H1 (cell line): ENCODE data around the gene IL18R1. TPM values are rescaled to one million over a fixed set of nuclear protein-coding genes. Genes with fewer than 3 reads are reported as not detected.

ENCODE experiments used
- CTCF ChIA-PET: fragments of 300-600 bp; sonication (Branson Sonifier 250); formaldehyde crosslinking; loops from one replicate; lab custom pipeline; 2021; ENCODE audit not compliant: partially characterized antibody; lab: Charles Lee
- POLR2A ChIA-PET: fragments of 300-600 bp; sonication (Branson Sonifier 250); formaldehyde crosslinking; loops from one replicate; lab custom pipeline; 2021; ENCODE audit warnings: inconsistent platforms; ENCODE audit not compliant: partially characterized antibody; lab: Charles Lee
- DNase-seq, 2 experiments: peaks; one replicate each; pipeline versions ENCODE4 v3.0.0 to v3.0.0-alpha.2; 2010 to 2022; ENCODE audit warnings: low spot score in 2 of 2, low read depth in 1 of 2, mixed read lengths in 1 of 2
- FAIRE-seq: peaks from 2 replicates; lab custom pipeline; 2011; peaks lifted over from hg19 to GRCh38; lab: Jason Lieb, UNC
- H2AFZ ChIP-seq: 2 replicates; pipeline ENCODE4 v1.8.1; 2012; ENCODE audit warnings: low read length, inconsistent platforms
- H2AK5ac ChIP-seq: 2 replicates; pipeline ENCODE4 v1.6.1; 2013; ENCODE audit warnings: low read depth, low read length
- H2BK120ac ChIP-seq: replicated peaks from 2 replicates; pipeline ENCODE3; 2013; ENCODE audit warnings: low read depth, low read length, inconsistent platforms
- H2BK12ac ChIP-seq: 2 replicates; pipeline ENCODE4 v1.6.1; 2013; ENCODE audit warnings: low read depth, low read length
- H2BK15ac ChIP-seq: 2 replicates; pipeline ENCODE4 v1.6.1; 2013; ENCODE audit warnings: low read length
- H2BK20ac ChIP-seq: 2 replicates; pipeline ENCODE4 v1.6.1; 2013; ENCODE audit warnings: low read length
- H2BK5ac ChIP-seq: 2 replicates; pipeline ENCODE4 v1.6.1; 2013; ENCODE audit warnings: low read depth, low read length
- H3K14ac ChIP-seq: 2 replicates; pipeline ENCODE4 v1.6.1; 2013; ENCODE audit warnings: inconsistent platforms; ENCODE audit not compliant: insufficient read length
- H3K18ac ChIP-seq: 2 replicates; pipeline ENCODE4 v1.6.1; 2013; ENCODE audit warnings: low read length; ENCODE audit errors: extremely low read depth
- H3K23ac ChIP-seq: 2 replicates; pipeline ENCODE4 v1.6.1; 2013; ENCODE audit warnings: inconsistent platforms; ENCODE audit not compliant: insufficient read length
- H3K23me2 ChIP-seq: 2 replicates; pipeline ENCODE4 v1.6.1; 2013; ENCODE audit warnings: low read depth, low read length
- H3K27ac ChIP-seq: 2 replicates; pipeline ENCODE4 v1.6.1; 2011; ENCODE audit warnings: low read depth, low read length, inconsistent platforms
- H3K27me3 ChIP-seq, 4 experiments: replicated peaks in 1 of 4; 1 replicate in 1 of 4; 2 replicates in 3 of 4; pipeline versions ENCODE4 v1.6.1 to v1.8.1; 2011 to 2013; ENCODE audit warnings: low read length in 3 of 4, mild to moderate bottlenecking in 3 of 4, inconsistent platforms in 2 of 4, mixed read lengths in 2 of 4, moderate library complexity in 1 of 4; ENCODE audit not compliant: control insufficient read depth in 3 of 4, insufficient read depth in 3 of 4; ENCODE audit errors: extremely low read depth in 1 of 4
- H3K36me3 ChIP-seq, 4 experiments: 2 replicates each; pipeline versions ENCODE4 v1.6.1 to v1.8.1; 2011 to 2013; ENCODE audit warnings: mild to moderate bottlenecking in 4 of 4, low read length in 3 of 4, moderate library complexity in 2 of 4, control low read depth in 1 of 4, inconsistent platforms in 1 of 4; ENCODE audit not compliant: insufficient read depth in 4 of 4, control insufficient read depth in 2 of 4
- H3K4ac ChIP-seq: replicated peaks from 2 replicates; pipeline ENCODE3; 2013; ENCODE audit warnings: low read length, low read depth, mixed read lengths, inconsistent platforms; ENCODE audit not compliant: insufficient read length
- H3K4me1 ChIP-seq, 4 experiments: replicated peaks in 1 of 4; 1 replicate in 1 of 4; 2 replicates in 3 of 4; pipeline versions ENCODE4 v1.6.1 to v1.8.1; 2011 to 2013; ENCODE audit warnings: low read length in 3 of 4, inconsistent platforms in 2 of 4, mixed read lengths in 1 of 4; ENCODE audit not compliant: insufficient read depth in 4 of 4, control insufficient read depth in 3 of 4
- H3K4me2 ChIP-seq, 2 experiments: 2 replicates each; pipeline versions ENCODE4 v1.6.1 to v1.8.1; 2011 to 2013; ENCODE audit warnings: low read depth in 2 of 2, low read length in 2 of 2, control low read depth in 1 of 2, inconsistent platforms in 1 of 2, mild to moderate bottlenecking in 1 of 2; ENCODE audit not compliant: insufficient read depth in 1 of 2
- H3K4me3 ChIP-seq, 4 experiments: fragments of 200-600, 300-600 bp in 1 of 4; sonication (generic), shearing (Covaris generic), sonication (Bioruptor Twin) in 1 of 4; 2 replicates each; pipeline versions ENCODE4 v1.5.1 to v1.8.1; 2011 to 2016; ENCODE audit warnings: low read length in 4 of 4, low read depth in 3 of 4, control low read depth in 2 of 4, inconsistent platforms in 2 of 4, mild to moderate bottlenecking in 2 of 4, mixed read lengths in 1 of 4, moderate library complexity in 1 of 4; ENCODE audit not compliant: insufficient read depth in 2 of 4; ENCODE audit errors: extremely low read depth in 1 of 4
- H3K56ac ChIP-seq: replicated peaks from 2 replicates; pipeline ENCODE3; 2013; ENCODE audit warnings: low read depth, mild to moderate bottlenecking, mixed read lengths, low read length, inconsistent platforms; ENCODE audit not compliant: insufficient read length
- H3K79me1 ChIP-seq: 2 replicates; pipeline ENCODE4 v1.6.1; 2013; ENCODE audit warnings: low read depth, low read length, control low read depth
- H3K79me2 ChIP-seq, 2 experiments: 2 replicates each; pipeline versions ENCODE4 v1.6.1 to v1.8.1; 2012 to 2013; ENCODE audit warnings: low read length in 2 of 2, mild to moderate bottlenecking in 2 of 2, inconsistent platforms in 1 of 2; ENCODE audit not compliant: insufficient read depth in 2 of 2, control insufficient read depth in 1 of 2
- H3K9ac ChIP-seq, 4 experiments: replicated peaks in 1 of 4; 1 replicate in 1 of 4; 2 replicates in 3 of 4; pipeline versions ENCODE4 v1.6.1 to v1.8.1; 2011 to 2013; ENCODE audit warnings: low read depth in 3 of 4, low read length in 3 of 4, control low read depth in 2 of 4, mild to moderate bottlenecking in 2 of 4, moderate library complexity in 2 of 4, inconsistent platforms in 1 of 4; ENCODE audit errors: extremely low read depth in 1 of 4
- H3K9me3 ChIP-seq, 2 experiments: 2 replicates each; pipeline versions ENCODE4 v1.6.1 to v1.8.1; 2012 to 2013; ENCODE audit warnings: mild to moderate bottlenecking in 2 of 2, moderate library complexity in 2 of 2, control low read depth in 1 of 2, inconsistent platforms in 1 of 2, low read depth in 1 of 2, low read length in 1 of 2, mixed read lengths in 1 of 2; ENCODE audit not compliant: insufficient read depth in 2 of 2
- H4K20me1 ChIP-seq, 2 experiments: replicated peaks in 1 of 2; 2 replicates each; pipeline versions ENCODE3 to v1.8.1; 2011 to 2013; ENCODE audit warnings: inconsistent platforms in 2 of 2, low read length in 2 of 2, mild to moderate bottlenecking in 1 of 2; ENCODE audit not compliant: insufficient read depth in 2 of 2, control insufficient read depth in 1 of 2
- H4K5ac ChIP-seq: 2 replicates; pipeline ENCODE4 v1.6.1; 2013; ENCODE audit warnings: low read length, low read depth, mixed read lengths, inconsistent platforms; ENCODE audit not compliant: insufficient read length
- H4K8ac ChIP-seq: 2 replicates; pipeline ENCODE4 v1.8.0; 2013; ENCODE audit warnings: mild to moderate bottlenecking, moderate library complexity, low read length, inconsistent platforms; ENCODE audit not compliant: insufficient read depth; ENCODE audit errors: extremely low read depth
- H4K91ac ChIP-seq: replicated peaks from 2 replicates; pipeline ENCODE3; 2013; ENCODE audit warnings: low read length, mixed read lengths, inconsistent platforms; ENCODE audit not compliant: insufficient read length
- CTCF ChIP-seq, 3 experiments: IDR thresholded peaks; 1 replicate in 2 of 3; 2 replicates in 1 of 3; pipeline versions ENCODE4 v1.5.1 to v1.6.1; 2011; ENCODE audit warnings: low read length in 3 of 3, mild to moderate bottlenecking in 3 of 3, inconsistent platforms in 2 of 3, low read depth in 1 of 3, moderate library complexity in 1 of 3; ENCODE audit not compliant: insufficient read depth in 1 of 3; ENCODE audit errors: control extremely low read depth in 1 of 3
- PHF8 ChIP-seq: fragments of 200-600 bp; sonication (generic); conservative IDR thresholded peaks from 2 replicates; pipeline ENCODE4 v1.7.1; 2012; ENCODE audit warnings: low read depth, mild to moderate bottlenecking, inconsistent platforms, low read length, moderate library complexity
- RAD21 ChIP-seq, 2 experiments: IDR thresholded peaks in 1 of 2; conservative IDR thresholded peaks in 1 of 2; 2 replicates each; pipeline ENCODE4 v1.6.1; 2011; ENCODE audit warnings: low read depth in 2 of 2, low read length in 2 of 2, improper control_type of control experiment in 1 of 2, inconsistent platforms in 1 of 2, mild to moderate bottlenecking in 1 of 2, moderate library complexity in 1 of 2
- WGBS, 2 experiments: shearing (Covaris generic) in 1 of 2; methylation state at CpG; one replicate each; pipeline versions ENCODE4 v1.1.6 to v1.1.7; 2013 to 2015; ENCODE audit warnings: low lambda C conversion rate in 2 of 2, mixed read lengths in 2 of 2, inconsistent platforms in 1 of 2, low coverage in 1 of 2, missing lambda C conversion rate in 1 of 2; ENCODE audit not compliant: insufficient replicate concordance in 2 of 2, insufficient coverage in 1 of 2, insufficient read length in 1 of 2; ENCODE audit errors: extremely low coverage in 1 of 2, missing lambda C conversion rate in 1 of 2; 5-methylcytosine and 5-hydroxymethylcytosine counted together
- polyA plus RNA-seq, 7 experiments: library from polyadenylated mRNA; depleted of rRNA in 3 of 7; stranded (reverse) in 5 of 7; unstranded in 2 of 7; fragments of >200 nt in 5 of 7; fragments of 200-250 nt in 2 of 7; gene quantifications; 1 replicate in 5 of 7; 2 replicates in 1 of 7; 4 replicates in 1 of 7; pipeline versions ENCODE4 v1.2.1 to v1.2.3, GENCODE V29; 2011 to 2013; ENCODE audit warnings: missing spikeins in 2 of 7, mixed read lengths in 2 of 7
- total RNA-seq: library from RNA; stranded (reverse); fragmentation: NEBNext Ultra II Directional; extraction: Animal tissue kit (Norgen Biotek cat#: 25700); gene quantifications from 2 replicates; pipeline ENCODE4 v1.2.1, GENCODE V29; 2021

Gene IL18R1
- total and polyA plus RNA-seq, 2 of the 8 experiments (the other 6 are each of a cell fraction or from before 2014, with no cell fraction given): 0.54 TPM; not detected in 1

GRCh38 chr2:102442967-102443828 is 87.6 kb downstream of the IL18R1 start:
- Histone ChIP-seq H3K9ac (no peak overlapping the region), H3K14ac (no peak overlapping the region), H3K56ac (no peak overlapping the region), H3K4me3 (no peak overlapping the region), H3K23me2 (no peaks in the 10 kb centered on the region), H4K20me1 (no peaks in the 10 kb centered on the region), H2AK5ac (no peak overlapping the region), H4K5ac (no peak overlapping the region), H4K8ac (no peak overlapping the region), H3K27me3 (no peaks in the 10 kb centered on the region), H3K36me3 (no peaks in the 10 kb centered on the region), H3K9me3 (no peaks in the 10 kb centered on the region; a peak in 1 of 4 replicates), H4K91ac (no peak overlapping the region), H3K27ac (no peak overlapping the region), H2BK5ac (no peak overlapping the region), H3K18ac (no peak overlapping the region), H2BK120ac (no peak overlapping the region), H3K23ac (no peak overlapping the region), H3K79me1 (no peaks in the 10 kb centered on the region), H2BK12ac (no peak overlapping the region), H2BK20ac (no peak overlapping the region), H2AFZ (no peak overlapping the region), H2BK15ac (no peak overlapping the region), H3K79me2 (no peaks in the 10 kb centered on the region), H3K4me1 (peaks cover 0 to 3% (median 0%) of the 10 kb centered on the region in 4 experiments; a peak in 1 of 7 replicates), H3K4ac (no peak overlapping the region), H3K4me2 (no peak overlapping the region)
- ChIA-PET POLR2A (no interaction called here), CTCF (interaction anchor here (0.6 to 3.1 kb wide), 35 partner anchors 9 to 549 kb away, joined by 3 to 16 read pairs (median 4); partner anchors contain the start of genes IL18R1 and SLC9A4)
- WGBS, 2 experiments: 64% methylated on average over 13 of the region's 13 CpGs; no CpG with 5 or more reads in 1 of the 2 experiments
- no peak for DNase-seq
- peak in 2 of 3 experiments; percentile 65 to 69; a peak in 3 of 4 replicates for TF ChIP-seq CTCF (IDR thresholded peaks at IDR 0.05; ENCODE audit: control extremely low read depth in 1 of 3, insufficient read depth in 1 of 3, low read depth in 1 of 3, low read length in 3 of 3)
- TF ChIP-seq RAD21 (IDR thresholded peaks at IDR 0.05 in 1 of 2, conservative IDR thresholded peaks at IDR 0.05 in 1 of 2; ENCODE audit: low read depth in 2 of 2, low read length in 2 of 2): peak; percentile 72 to 79
- TF ChIP-seq PHF8: no peak
- no peak for FAIRE-seq
